Body of pancreas (tissue), 4 donors: Measurements from ENCODE around the gene DNM2. TPM values are rescaled to one million over a fixed set of nuclear protein-coding genes. Genes with fewer than 3 reads are reported as not detected.

ENCODE experiments used
- ATAC-seq: fragments of 150-250 bp; one replicate; pipeline ENCODE4 v1.9.1; 2016
- DNase-seq, 4 donors: peaks; one replicate each; pipeline ENCODE4 v3.0.0-alpha.2; 2019
- H3K27ac ChIP-seq, 4 donors: fragments of 200-600 bp; sonication (generic); 1 replicate in 3 of 4; 2 replicates in 1 of 4; pipeline versions ENCODE4 v1.5.1 to v1.6.1; 2016 to 2019; ENCODE audit warnings: mild to moderate bottlenecking in 1 of 4, mixed read lengths in 1 of 4, moderate library complexity in 1 of 4
- H3K27me3 ChIP-seq, 2 donors: fragments of 200-600 bp; sonication (generic); one replicate each; pipeline ENCODE4 v1.6.0; 2016; ENCODE audit warnings: mild to moderate bottlenecking in 1 of 2
- H3K36me3 ChIP-seq, 2 donors: fragments of 200-600 bp; sonication (generic); replicated peaks in 1 of 2; 2 replicates each; pipeline ENCODE4 v1.5.1; 2016; ENCODE audit warnings: low read depth in 2 of 2; ENCODE audit not compliant: insufficient read depth in 1 of 2
- H3K4me1 ChIP-seq: fragments of 200-600 bp; sonication (generic); one replicate; pipeline ENCODE4 v1.6.0; 2016
- H3K4me3 ChIP-seq, 2 donors: fragments of 200-600 bp; sonication (generic); 1 replicate in 1 of 2; 2 replicates in 1 of 2; pipeline ENCODE4 v1.5.1; 2016 to 2019
- H3K9me3 ChIP-seq, 3 donors: fragments of 200-600 bp; sonication (generic); 1 replicate in 2 of 3; 2 replicates in 1 of 3; pipeline ENCODE4 v1.5.1; 2016
- CTCF ChIP-seq, 7 experiments: fragments of 450-650 bp in 4 of 7; fragments of 200-600 bp in 3 of 7; sonication (generic) in 3 of 7; IDR thresholded peaks; one replicate each; pipeline ENCODE4 v1.5.1; 2016 to 2019; ENCODE audit warnings: antibody characterized with exemption in 7 of 7
- POLR2A ChIP-seq, 3 donors: fragments of 450-650 bp; IDR thresholded peaks; one replicate each; pipeline ENCODE4 v1.6.1; 2016; ENCODE audit warnings: antibody characterized with exemption in 3 of 3, mild to moderate bottlenecking in 2 of 3
- WGBS, 2 donors: methylation state at CpG; one replicate each; pipeline ENCODE4 v1.1.5; 2017; 5-methylcytosine and 5-hydroxymethylcytosine counted together
- intact Hi-C: fragments of 100-400 bp; cut with DNase I; formaldehyde crosslinking; loops from one replicate; pipeline ENCODE4 v1.15.1; 2023
- total RNA-seq, 2 donors: library from RNA; depleted of rRNA; stranded (reverse); fragments of >200 nt; gene quantifications; one replicate each; pipeline ENCODE4 v1.1.0, GENCODE V29; 2016

The DNM2 gene
- total RNA-seq, 2 donors from 2014 or later: 98.6 to 158 TPM

- Histone ChIP-seq H3K27me3 (no peaks in the 10 kb centered on the region), H3K9me3 (no peaks in the 10 kb centered on the region), H3K4me3 (no peak overlapping the region), H3K36me3 (peaks cover 15 to 47% of the 10 kb centered on the region in 2 donors), H3K27ac (no peak overlapping the region), H3K4me1 (no peaks in the 10 kb centered on the region)
- 75 to 81% methylated on average over 12 to 19 of the region's 19 CpGs for WGBS, 2 donors
- intact Hi-C loops: no loop called here
- TF ChIP-seq CTCF (IDR thresholded peaks at IDR 0.05) (no peak), POLR2A (IDR thresholded peaks at IDR 0.05) (no peak)
- DNase-seq (no peak), ATAC-seq (no peak)
These were observed 79.8 kb downstream of the DNM2 start for GRCh38 chr19:10797541-10798256.

- DNase-seq (no peak), ATAC-seq (no peak)
- TF ChIP-seq POLR2A (IDR thresholded peaks at IDR 0.05) (no peak), CTCF (IDR thresholded peaks at IDR 0.05) (no peak)
- H3K4me1 ChIP-seq: no peaks in the 10 kb centered on the region
- H3K27ac ChIP-seq: no peak overlapping the region
- intact Hi-C loops: no loop called here
- H3K27me3 ChIP-seq: no peaks in the 10 kb centered on the region
- peaks cover 27 to 44% of the 10 kb centered on the region in 2 donors for H3K36me3 ChIP-seq
- no peak overlapping the region for H3K4me3 ChIP-seq
- H3K9me3 ChIP-seq: no peaks in the 10 kb centered on the region
- WGBS, 2 donors: 76 to 95% methylated on average over 4 to 9 of the region's 9 CpGs
These were observed 82.6 kb downstream of the DNM2 start for GRCh38 chr19:10800488-10800887.

GRCh38 chr19:10802479-10802878 is 84.6 kb downstream of the DNM2 start:
- H3K27ac ChIP-seq: no peak overlapping the region
- no peak for TF ChIP-seq POLR2A (IDR thresholded peaks at IDR 0.05)
- no peak for TF ChIP-seq CTCF (IDR thresholded peaks at IDR 0.05)
- no peak overlapping the region for H3K4me3 ChIP-seq
- ATAC-seq (no peak), DNase-seq (no peak)
- intact Hi-C loops: no loop called here
- no peaks in the 10 kb centered on the region for H3K4me1 ChIP-seq
- no peaks in the 10 kb centered on the region for H3K9me3 ChIP-seq
- WGBS, 2 donors: 100% methylated on average over 1 to 4 of the region's 5 CpGs
- H3K36me3 ChIP-seq: peaks cover 18 to 42% of the 10 kb centered on the region in 2 donors
- H3K27me3 ChIP-seq: no peaks in the 10 kb centered on the region

GRCh38 chr19:10803252-10803651 is 85.4 kb downstream of the DNM2 start:
- no peak for ATAC-seq
- Histone ChIP-seq H3K36me3 (peaks cover 18 to 36% of the 10 kb centered on the region in 2 donors), H3K27me3 (no peaks in the 10 kb centered on the region), H3K4me3 (no peak overlapping the region), H3K9me3 (no peaks in the 10 kb centered on the region), H3K4me1 (no peaks in the 10 kb centered on the region), H3K27ac (no peak overlapping the region)
- no peak for TF ChIP-seq POLR2A (IDR thresholded peaks at IDR 0.05)
- TF ChIP-seq CTCF (IDR thresholded peaks at IDR 0.05): no peak
- 92 to 94% methylated on average over 9 of the region's 9 CpGs for WGBS, 2 donors
- DNase-seq: no peak
- intact Hi-C loops: no loop called here
